ENCODE results near the gene S100A10.

The S100A10 gene

GRCh38 chr1:151960780-151961513 lies 32.7 kb downstream of the S100A10 start:
- DNase-seq, result no peak

GRCh38 chr1:151958959-151959358 lies 34.7 kb downstream of the S100A10 start:
- no peak for DNase-seq

GRCh38 chr1:151956957-151957497 lies 36.6 kb downstream of the S100A10 start:
- no peak for DNase-seq

GRCh38 chr1:151953409-151954094 lies 40.1 kb downstream of the S100A10 start:
- no peak for DNase-seq

GRCh38 chr1:151952811-151953210 lies 40.8 kb downstream of the S100A10 start:
- no peak for DNase-seq

GRCh38 chr1:151949371-151950193 lies 44.1 kb downstream of the S100A10 start:
- DNase-seq, result no peak

GRCh38 chr1:151948506-151948905 lies 45.2 kb downstream of the S100A10 start:
- no peak for DNase-seq

GRCh38 chr1:151947140-151947539 lies 46.5 kb downstream of the S100A10 start:
- DNase-seq, result no peak

- peak; percentile 28 for DNase-seq
These were observed 47.6 kb downstream of the S100A10 start for GRCh38 chr1:151945725-151946722.

GRCh38 chr1:151944857-151945575 lies 48.6 kb downstream of the S100A10 start:
- no peak for DNase-seq

- DNase-seq, result no peak
These were observed 49.4 kb downstream of the S100A10 start for GRCh38 chr1:151944126-151944856.

- DNase-seq, result no peak
These were observed 50.1 kb downstream of the S100A10 start for GRCh38 chr1:151943591-151943990.

GRCh38 chr1:151942882-151943281 lies 50.8 kb downstream of the S100A10 start:
- no peak for DNase-seq

GRCh38 chr1:151940541-151940940 lies 53.1 kb downstream of the S100A10 start:
- no peak for DNase-seq

- no peak for DNase-seq
These were observed 53.9 kb downstream of the S100A10 start for GRCh38 chr1:151939779-151940178.

- no peak for DNase-seq
These were observed 54.5 kb downstream of the S100A10 start for GRCh38 chr1:151939141-151939540.

GRCh38 chr1:151936653-151937052 lies 57.0 kb downstream of the S100A10 start:
- no peak for DNase-seq

- no peak for DNase-seq
These were observed 57.6 kb downstream of the S100A10 start for GRCh38 chr1:151935894-151936602.

GRCh38 chr1:151935154-151935553 lies 58.5 kb downstream of the S100A10 start:
- DNase-seq, result no peak

- DNase-seq, result no peak
These were observed 59.6 kb downstream of the S100A10 start for GRCh38 chr1:151934048-151934493.
